ENCODE data around the gene CDK19.

DNA sequence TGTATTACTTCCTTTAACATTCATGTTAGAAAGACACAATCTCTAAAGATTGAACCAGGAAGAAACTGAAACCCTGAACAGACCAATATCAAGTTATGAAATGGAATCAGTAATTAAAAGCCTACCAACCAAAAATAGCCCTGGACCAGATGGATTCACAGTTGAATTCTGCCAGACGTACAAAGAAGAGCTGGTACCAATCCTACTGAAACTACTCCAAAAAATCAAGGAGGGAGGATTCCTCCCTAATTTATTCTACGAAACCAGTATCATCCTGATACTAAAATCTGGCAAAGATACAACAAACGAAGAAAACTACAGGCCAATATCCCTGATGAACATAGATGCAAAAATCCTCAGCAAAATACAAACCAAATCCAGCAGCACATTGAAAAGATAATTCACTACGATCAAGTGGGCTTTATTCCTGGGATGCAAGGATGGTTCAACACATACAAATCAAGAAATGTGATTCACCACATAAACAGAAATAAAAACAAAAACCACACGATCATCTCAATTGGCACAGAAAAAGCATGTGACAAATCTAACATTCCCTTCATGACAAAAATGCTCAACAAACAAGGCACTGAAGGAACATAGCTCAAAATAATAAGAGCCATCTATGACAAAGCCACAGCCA lies 15.0 kb downstream of the CDK19 start:
- no peak for TF ChIP-seq CTCF (conservative IDR thresholded peaks at IDR 0.05; ENCODE audit: low read depth in 2 of 2)
- TF ChIP-seq EZH2 (IDR thresholded peaks at IDR 0.05; ENCODE audit: low read depth, unreplicated experiment) = no peak
- no peak for TF ChIP-seq CREB1 (CRISPR knock-in tag; IDR thresholded peaks at IDR 0.05; ENCODE audit: low read depth)
- TF ChIP-seq EZH2phosphoT487 (IDR thresholded peaks at IDR 0.05; ENCODE audit: unreplicated experiment) = no peak
- TF ChIP-seq POLR2AphosphoS5 (IDR thresholded peaks at IDR 0.05; ENCODE audit: low read depth) = no peak
- TF ChIP-seq NANOG (IDR thresholded peaks at IDR 0.05; ENCODE audit: borderline replicate concordance) = no peak
- no peak for TF ChIP-seq ETS1 (IDR thresholded peaks at IDR 0.05)
- TF ChIP-seq, protein P1, sequence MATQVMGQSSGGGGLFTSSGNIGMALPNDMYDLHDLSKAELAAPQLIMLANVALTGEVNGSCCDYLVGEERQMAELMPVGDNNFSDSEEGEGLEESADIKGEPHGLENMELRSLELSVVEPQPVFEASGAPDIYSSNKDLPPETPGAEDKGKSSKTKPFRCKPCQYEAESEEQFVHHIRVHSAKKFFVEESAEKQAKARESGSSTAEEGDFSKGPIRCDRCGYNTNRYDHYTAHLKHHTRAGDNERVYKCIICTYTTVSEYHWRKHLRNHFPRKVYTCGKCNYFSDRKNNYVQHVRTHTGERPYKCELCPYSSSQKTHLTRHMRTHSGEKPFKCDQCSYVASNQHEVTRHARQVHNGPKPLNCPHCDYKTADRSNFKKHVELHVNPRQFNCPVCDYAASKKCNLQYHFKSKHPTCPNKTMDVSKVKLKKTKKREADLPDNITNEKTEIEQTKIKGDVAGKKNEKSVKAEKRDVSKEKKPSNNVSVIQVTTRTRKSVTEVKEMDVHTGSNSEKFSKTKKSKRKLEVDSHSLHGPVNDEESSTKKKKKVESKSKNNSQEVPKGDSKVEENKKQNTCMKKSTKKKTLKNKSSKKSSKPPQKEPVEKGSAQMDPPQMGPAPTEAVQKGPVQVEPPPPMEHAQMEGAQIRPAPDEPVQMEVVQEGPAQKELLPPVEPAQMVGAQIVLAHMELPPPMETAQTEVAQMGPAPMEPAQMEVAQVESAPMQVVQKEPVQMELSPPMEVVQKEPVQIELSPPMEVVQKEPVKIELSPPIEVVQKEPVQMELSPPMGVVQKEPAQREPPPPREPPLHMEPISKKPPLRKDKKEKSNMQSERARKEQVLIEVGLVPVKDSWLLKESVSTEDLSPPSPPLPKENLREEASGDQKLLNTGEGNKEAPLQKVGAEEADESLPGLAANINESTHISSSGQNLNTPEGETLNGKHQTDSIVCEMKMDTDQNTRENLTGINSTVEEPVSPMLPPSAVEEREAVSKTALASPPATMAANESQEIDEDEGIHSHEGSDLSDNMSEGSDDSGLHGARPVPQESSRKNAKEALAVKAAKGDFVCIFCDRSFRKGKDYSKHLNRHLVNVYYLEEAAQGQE (IDR thresholded peaks at IDR 0.05; ENCODE audit: unreplicated experiment) = no peak
- TF ChIP-seq, protein P2, sequence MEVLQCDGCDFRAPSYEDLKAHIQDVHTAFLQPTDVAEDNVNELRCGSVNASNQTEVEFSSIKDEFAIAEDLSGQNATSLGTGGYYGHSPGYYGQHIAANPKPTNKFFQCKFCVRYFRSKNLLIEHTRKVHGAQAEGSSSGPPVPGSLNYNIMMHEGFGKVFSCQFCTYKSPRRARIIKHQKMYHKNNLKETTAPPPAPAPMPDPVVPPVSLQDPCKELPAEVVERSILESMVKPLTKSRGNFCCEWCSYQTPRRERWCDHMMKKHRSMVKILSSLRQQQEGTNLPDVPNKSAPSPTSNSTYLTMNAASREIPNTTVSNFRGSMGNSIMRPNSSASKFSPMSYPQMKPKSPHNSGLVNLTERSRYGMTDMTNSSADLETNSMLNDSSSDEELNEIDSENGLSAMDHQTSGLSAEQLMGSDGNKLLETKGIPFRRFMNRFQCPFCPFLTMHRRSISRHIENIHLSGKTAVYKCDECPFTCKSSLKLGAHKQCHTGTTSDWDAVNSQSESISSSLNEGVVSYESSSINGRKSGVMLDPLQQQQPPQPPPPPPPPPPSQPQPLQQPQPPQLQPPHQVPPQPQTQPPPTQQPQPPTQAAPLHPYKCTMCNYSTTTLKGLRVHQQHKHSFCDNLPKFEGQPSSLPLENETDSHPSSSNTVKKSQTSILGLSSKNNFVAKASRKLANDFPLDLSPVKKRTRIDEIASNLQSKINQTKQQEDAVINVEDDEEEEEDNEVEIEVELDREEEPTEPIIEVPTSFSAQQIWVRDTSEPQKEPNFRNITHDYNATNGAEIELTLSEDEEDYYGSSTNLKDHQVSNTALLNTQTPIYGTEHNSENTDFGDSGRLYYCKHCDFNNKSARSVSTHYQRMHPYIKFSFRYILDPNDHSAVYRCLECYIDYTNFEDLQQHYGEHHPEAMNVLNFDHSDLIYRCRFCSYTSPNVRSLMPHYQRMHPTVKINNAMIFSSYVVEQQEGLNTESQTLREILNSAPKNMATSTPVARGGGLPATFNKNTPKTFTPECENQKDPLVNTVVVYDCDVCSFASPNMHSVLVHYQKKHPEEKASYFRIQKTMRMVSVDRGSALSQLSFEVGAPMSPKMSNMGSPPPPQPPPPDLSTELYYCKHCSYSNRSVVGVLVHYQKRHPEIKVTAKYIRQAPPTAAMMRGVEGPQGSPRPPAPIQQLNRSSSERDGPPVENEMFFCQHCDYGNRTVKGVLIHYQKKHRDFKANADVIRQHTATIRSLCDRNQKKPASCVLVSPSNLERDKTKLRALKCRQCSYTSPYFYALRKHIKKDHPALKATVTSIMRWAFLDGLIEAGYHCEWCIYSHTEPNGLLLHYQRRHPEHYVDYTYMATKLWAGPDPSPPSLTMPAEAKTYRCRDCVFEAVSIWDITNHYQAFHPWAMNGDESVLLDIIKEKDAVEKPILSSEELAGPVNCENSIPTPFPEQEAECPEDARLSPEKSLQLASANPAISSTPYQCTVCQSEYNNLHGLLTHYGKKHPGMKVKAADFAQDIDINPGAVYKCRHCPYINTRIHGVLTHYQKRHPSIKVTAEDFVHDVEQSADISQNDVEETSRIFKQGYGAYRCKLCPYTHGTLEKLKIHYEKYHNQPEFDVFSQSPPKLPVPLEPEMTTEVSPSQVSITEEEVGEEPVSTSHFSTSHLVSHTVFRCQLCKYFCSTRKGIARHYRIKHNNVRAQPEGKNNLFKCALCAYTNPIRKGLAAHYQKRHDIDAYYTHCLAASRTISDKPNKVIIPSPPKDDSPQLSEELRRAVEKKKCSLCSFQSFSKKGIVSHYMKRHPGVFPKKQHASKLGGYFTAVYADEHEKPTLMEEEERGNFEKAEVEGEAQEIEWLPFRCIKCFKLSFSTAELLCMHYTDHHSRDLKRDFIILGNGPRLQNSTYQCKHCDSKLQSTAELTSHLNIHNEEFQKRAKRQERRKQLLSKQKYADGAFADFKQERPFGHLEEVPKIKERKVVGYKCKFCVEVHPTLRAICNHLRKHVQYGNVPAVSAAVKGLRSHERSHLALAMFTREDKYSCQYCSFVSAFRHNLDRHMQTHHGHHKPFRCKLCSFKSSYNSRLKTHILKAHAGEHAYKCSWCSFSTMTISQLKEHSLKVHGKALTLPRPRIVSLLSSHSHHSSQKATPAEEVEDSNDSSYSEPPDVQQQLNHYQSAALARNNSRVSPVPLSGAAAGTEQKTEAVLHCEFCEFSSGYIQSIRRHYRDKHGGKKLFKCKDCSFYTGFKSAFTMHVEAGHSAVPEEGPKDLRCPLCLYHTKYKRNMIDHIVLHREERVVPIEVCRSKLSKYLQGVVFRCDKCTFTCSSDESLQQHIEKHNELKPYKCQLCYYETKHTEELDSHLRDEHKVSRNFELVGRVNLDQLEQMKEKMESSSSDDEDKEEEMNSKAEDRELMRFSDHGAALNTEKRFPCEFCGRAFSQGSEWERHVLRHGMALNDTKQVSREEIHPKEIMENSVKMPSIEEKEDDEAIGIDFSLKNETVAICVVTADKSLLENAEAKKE (CRISPR knock-in tag; IDR thresholded peaks at IDR 0.05) = no peak
- TF ChIP-seq STAT1 (IDR thresholded peaks at IDR 0.05; ENCODE audit: unreplicated experiment) = no peak
- TF ChIP-seq ZNF331 (CRISPR knock-in tag; IDR thresholded peaks at IDR 0.05; ENCODE audit: low read depth) = no peak
- no peak for TF ChIP-seq JUNB (IDR thresholded peaks at IDR 0.05; ENCODE audit: unreplicated experiment)
